Transverse colon (tissue), 4 donors: Measurements from ENCODE around the gene TMEM132C.

ENCODE experiments used
- CTCF ChIP-seq, 5 experiments: fragments of 200-600 bp in 3 of 5; fragments of 450-650 bp in 2 of 5; sonication (generic) in 3 of 5; IDR thresholded peaks; 1 replicate in 2 of 5; 2 replicates in 3 of 5; pipeline ENCODE4 v1.5.1; 2016 to 2017; ENCODE audit warnings: antibody characterized with exemption in 5 of 5, inconsistent platforms in 3 of 5, mild to moderate bottlenecking in 2 of 5, moderate library complexity in 1 of 5
- EP300 ChIP-seq: sonication (generic); formaldehyde crosslinking; IDR thresholded peaks from one replicate; pipeline ENCODE4 v1.6.1; 2017; ENCODE audit warnings: antibody characterized with exemption, low read depth
- POLR2AphosphoS5 ChIP-seq, 3 donors: sonication (generic); formaldehyde crosslinking; IDR thresholded peaks; one replicate each; pipeline ENCODE4 v1.6.1; 2016; ENCODE audit warnings: antibody characterized with exemption in 3 of 3

DNA sequence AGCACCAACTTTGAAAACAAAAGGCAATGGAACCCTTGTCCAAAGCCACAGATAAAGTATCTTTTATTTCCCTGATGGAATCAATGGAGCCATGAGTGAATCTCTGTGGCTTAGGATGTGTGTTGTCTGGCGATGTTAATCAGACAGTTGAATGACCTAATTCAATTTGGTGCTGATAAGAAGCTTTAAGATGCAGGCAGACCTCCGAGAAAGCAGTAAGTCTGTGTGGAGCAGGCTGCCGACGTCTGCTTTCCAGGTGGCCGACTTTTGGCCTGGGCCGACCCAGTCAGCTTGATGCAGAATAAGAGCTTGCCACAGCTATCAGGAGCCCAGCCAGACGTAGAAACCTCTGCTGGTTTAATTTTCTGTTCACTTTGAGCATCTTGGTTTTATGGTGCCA lies 21.1 kb upstream of the TMEM132C start:
- TF ChIP-seq POLR2AphosphoS5 (IDR thresholded peaks at IDR 0.05): no peak
- TF ChIP-seq CTCF (IDR thresholded peaks at IDR 0.05): no peak
- TF ChIP-seq EP300: no peak
